ENCODE data around the gene CRISP2.

The CRISP2 gene

DNA sequence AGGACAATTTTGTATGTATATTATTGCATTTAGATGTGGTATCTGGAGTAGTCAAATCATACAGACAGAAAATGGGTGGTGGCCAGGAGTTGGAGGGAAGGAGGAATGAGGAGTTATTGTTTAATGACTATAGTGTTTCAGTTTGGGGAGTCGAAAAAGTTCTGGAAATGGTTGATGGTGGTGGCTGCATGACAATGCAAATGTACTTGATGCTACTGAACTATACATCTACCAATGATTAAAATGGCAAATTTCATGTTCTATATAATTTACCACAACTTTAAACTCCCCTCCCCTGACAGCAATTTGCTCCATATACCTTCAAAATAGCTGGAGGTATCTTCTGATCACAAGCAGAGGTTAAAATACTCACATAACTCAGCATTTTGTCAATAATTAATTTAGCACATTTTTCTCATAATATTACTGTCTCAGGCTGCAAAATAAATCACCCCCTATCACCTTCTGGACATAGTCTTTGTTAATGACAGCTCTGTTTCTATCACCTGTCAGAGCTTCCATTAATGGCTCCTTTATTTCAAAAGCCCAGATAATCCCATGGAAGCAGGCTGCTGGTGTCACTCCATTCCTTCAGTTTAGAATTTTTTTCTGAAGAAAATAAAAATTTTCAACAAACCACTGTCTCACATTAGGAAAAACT, 51.0 kb downstream of the CRISP2 start:
- TF ChIP-seq, protein P1, sequence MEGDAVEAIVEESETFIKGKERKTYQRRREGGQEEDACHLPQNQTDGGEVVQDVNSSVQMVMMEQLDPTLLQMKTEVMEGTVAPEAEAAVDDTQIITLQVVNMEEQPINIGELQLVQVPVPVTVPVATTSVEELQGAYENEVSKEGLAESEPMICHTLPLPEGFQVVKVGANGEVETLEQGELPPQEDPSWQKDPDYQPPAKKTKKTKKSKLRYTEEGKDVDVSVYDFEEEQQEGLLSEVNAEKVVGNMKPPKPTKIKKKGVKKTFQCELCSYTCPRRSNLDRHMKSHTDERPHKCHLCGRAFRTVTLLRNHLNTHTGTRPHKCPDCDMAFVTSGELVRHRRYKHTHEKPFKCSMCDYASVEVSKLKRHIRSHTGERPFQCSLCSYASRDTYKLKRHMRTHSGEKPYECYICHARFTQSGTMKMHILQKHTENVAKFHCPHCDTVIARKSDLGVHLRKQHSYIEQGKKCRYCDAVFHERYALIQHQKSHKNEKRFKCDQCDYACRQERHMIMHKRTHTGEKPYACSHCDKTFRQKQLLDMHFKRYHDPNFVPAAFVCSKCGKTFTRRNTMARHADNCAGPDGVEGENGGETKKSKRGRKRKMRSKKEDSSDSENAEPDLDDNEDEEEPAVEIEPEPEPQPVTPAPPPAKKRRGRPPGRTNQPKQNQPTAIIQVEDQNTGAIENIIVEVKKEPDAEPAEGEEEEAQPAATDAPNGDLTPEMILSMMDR (IDR thresholded peaks at IDR 0.05; ENCODE audit: extremely low read depth, missing control alignments), result no peak
- no peak for DNase-seq (ENCODE audit: low spot score)

DNA sequence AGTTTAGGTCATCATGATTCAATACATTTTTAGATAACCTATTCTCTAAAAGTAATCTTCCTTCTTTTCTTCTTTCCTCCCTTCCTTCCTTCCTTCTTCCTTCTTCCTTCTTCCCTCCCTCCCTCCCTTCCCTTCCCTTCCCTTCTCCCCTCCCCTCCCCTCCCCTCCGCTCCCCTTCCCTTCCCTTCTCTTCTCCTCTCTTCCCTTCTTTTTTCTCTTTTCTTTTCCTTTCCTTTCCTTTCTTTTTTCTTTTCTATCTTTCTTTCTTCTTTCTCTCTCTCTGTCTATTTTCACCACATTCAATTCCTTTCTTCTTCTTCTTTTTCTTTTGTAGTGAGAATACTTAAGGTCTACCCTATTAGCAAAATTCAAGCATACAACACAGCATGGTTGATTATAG, 59.4 kb downstream of the CRISP2 start:
- DNase-seq (ENCODE audit: low spot score), result no peak
- TF ChIP-seq, protein P1 (IDR thresholded peaks at IDR 0.05; ENCODE audit: extremely low read depth, missing control alignments), result no peak

DNA sequence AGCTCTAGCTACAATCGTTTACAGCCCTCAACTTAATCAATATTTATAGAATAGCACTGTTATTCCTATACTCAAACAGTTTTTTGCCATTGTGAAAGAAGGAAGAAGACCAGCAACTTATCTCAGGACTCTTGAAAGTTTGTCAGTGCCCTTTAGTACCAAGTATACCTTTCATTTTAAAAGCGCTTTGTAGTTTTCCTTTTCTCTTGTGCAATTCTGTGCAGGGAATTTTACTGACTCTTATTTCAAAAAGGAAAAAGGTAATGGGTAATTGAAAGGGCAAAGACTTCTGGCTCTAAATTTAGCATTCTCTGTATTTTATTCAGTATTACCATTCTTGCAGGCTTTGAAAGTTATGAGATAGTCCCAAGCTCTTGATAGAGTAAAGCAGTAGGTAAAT, 59.9 kb downstream of the CRISP2 start:
- no peak for DNase-seq (ENCODE audit: low spot score)
- TF ChIP-seq, protein P1 (IDR thresholded peaks at IDR 0.05; ENCODE audit: extremely low read depth, missing control alignments), result no peak

DNA sequence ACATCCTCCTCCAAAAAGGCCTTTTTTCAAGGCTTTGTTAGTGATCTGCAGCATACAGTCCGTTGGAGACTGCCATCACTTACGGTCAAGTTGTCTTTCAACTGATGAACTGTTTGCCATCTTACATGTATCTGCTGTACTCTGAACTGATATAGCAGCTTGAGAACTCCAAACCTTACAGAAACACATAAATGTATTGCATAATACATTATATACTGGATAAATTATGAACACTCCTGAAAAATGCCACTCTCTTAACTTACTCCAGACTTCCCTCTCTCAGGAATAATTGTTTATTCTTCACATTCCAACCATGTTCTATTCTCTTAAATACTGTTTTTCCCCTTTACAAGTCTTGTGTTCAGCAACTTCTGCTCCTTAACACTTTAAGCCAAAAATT, 62.1 kb downstream of the CRISP2 start:
- TF ChIP-seq, protein P1 (IDR thresholded peaks at IDR 0.05; ENCODE audit: extremely low read depth, missing control alignments), result no peak
- DNase-seq (ENCODE audit: low spot score), result no peak

DNA sequence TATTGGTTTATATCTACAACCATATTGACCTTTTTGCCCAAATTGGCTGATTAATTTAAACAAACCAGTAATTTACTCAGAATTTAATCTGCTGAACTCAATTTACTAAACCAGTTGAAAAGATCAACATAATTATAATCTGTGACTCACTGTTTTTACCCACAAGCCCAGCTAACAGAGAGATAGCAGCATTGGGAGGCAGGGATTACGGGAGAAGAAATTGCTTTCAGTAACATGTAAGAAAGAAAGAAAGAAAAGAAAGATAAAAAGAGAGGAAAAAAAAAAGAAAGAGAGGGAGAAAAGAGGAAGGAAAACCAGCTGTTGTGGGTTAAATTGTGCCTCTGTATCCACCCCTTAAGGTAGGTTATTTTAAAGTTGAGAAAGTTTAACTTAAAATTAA, 63.4 kb downstream of the CRISP2 start:
- DNase-seq (ENCODE audit: low spot score), result no peak
- TF ChIP-seq, protein P1 (IDR thresholded peaks at IDR 0.05; ENCODE audit: extremely low read depth, missing control alignments), result no peak

DNA sequence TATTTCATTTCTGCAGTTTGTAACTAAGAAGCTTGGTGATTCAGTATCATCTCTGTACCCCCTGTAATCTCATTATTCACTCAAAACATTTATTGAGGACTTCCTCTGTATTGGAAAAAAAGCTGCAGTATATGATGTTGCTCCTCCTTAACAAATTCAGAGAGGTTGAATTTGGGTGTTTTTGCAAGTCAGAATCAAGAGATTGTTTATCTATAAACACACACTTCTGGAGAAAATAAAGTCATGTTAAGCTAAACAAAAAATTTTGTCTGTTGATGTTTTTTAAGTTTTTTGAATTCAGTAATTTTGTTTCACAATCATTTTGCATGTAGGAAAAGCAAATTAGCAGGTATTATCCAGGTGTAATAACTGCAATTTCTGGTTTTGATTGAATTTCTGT, 65.3 kb downstream of the CRISP2 start:
- TF ChIP-seq, protein P1 (IDR thresholded peaks at IDR 0.05; ENCODE audit: extremely low read depth, missing control alignments), result no peak
- no peak for DNase-seq (ENCODE audit: low spot score)

DNA sequence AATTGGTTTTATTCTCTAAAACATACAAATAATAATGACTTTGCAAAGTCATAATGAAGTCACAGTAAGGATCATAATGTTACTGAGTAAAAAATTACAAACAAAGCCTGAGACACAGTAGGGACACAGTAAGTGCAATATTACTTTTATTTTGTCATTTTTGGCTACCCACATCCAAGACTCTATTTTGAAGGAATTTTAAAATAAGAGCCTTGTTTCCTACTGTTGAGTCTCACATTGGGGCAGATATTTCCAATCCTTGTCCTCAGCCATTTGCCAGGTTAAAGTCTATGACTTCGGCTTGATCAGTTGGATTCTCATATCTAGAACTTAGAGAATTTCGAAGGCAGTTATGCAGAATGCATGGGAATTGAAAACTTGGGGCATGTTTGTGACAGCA, 65.9 kb downstream of the CRISP2 start:
- TF ChIP-seq, protein P1 (IDR thresholded peaks at IDR 0.05; ENCODE audit: extremely low read depth, missing control alignments), result no peak
- no peak for DNase-seq (ENCODE audit: low spot score)

Data from GM20000 (cell line).